Left colon (tissue), 2 donors: Measurements from ENCODE around the gene DLGAP1. TPM values are rescaled to one million over a fixed set of nuclear protein-coding genes. Genes with fewer than 3 reads are reported as not detected.

ENCODE experiments used
- ATAC-seq: fragments of 200-7000 bp; cut with Tn5 transposase; one replicate; pipeline ENCODE4 v1.9.1; 2020; ENCODE audit warnings: mild to moderate bottlenecking, moderate library complexity
- DNase-seq, 2 donors: peaks; one replicate each; pipeline ENCODE4 v3.0.0-alpha.2; 2020
- intact Hi-C, 2 donors: fragments of 100-400 bp; cut with DNase I in 1 of 2; cut with micrococcal nuclease in 1 of 2; formaldehyde crosslinking; loops; one replicate each; pipeline versions ENCODE4 v1.11.2 to v1.14.0; 2022; cut with DNase I, micrococcal nuclease
- total RNA-seq, 2 donors: library from RNA; stranded (reverse); fragmentation: NEBNext Ultra II Directional; extraction: Animal tissue kit (Norgen Biotek cat#: 25700); gene quantifications; one replicate each; pipeline ENCODE4 v1.2.1, GENCODE V29; 2021
- donor health status: DM: no; HTN: no; CAD: no.
- donor health status: DM: yes; HTN: yes; CAD: no.

Gene DLGAP1
- total RNA-seq, 2 donors from 2014 or later: 0.95 to 2.2 TPM

DNA sequence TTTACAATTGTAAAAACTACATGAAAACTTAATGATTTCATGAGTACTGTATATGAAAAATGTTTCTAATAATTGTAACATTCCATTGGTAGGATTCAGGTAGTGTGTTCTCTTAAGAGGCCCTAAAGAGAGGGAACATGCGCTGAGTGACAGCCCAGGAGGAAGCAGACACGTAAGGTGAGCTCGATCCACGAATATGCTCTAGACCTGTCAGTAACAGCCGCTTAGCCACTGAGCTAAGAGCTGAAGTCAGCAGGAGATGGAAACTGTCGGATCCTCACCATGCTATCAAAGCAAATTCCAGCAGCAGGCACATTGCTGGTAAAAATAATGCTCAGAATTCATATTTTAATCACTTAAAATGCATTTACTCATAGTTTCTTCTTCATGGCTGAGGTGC lies 658.7 kb downstream of the DLGAP1 start:
- ATAC-seq (no peak), DNase-seq (no peak)
- intact Hi-C loops: no loop called here

DNA sequence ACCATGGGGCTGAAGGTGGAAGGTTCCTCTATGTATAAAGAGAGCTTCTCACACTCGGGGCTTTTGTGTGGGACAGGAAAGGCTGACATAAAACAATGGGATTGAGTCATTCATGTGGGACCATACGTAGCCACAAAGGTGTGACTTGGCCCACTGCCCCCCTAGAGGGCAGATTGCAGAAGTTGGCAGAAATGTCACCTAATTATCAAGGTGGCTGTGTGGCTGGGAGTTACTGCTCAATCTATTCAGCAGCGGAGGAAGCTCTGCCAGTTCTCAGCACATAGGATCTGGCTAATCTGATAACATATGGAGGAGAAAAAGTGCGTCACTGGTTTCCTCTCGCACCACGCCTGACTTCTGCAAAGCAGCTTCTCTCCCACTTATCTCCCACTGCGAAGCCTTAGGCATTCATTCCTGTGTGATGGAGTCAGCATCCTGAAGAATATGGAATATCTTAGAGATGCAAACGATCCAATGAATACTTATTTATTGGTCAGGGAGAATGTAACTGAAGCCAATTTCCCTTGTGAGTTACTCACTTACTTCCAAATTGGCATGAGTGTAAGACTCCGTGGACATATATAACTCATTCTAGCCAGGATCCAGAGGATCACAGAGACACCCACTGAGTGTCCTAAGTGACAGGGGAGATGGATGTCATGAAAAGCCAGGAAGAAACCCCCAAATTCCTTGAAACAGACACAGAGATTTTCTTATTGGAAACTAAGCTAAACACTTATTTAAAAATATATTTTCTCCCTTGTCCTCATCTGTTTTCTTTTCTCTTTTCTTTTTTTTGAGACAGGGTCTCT lies 660.4 kb downstream of the DLGAP1 start:
- ATAC-seq (no peak), DNase-seq (no peak)
- intact Hi-C loops: no loop called here

DNA sequence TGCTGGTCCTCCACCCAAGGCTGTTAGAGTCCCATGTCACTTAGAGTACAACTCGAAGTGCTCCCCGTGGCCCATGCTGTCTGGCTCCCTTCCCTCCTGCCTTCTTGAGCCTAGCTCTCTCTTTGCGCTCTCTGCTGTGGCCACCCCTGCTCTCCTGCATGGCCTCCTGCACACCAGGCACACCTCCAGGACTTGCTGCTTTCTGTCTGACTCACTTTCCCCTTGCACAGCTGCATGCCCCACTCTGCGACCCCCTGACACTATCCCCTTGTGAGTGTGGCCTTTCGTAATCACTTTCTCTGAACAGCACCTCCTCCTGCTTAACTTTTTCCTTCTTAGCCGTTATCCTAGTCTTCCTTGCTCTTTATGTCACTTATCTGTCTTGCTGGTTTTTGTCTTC lies 661.6 kb downstream of the DLGAP1 start:
- no peak for ATAC-seq
- no peak for DNase-seq
- intact Hi-C loops: no loop called here

DNA sequence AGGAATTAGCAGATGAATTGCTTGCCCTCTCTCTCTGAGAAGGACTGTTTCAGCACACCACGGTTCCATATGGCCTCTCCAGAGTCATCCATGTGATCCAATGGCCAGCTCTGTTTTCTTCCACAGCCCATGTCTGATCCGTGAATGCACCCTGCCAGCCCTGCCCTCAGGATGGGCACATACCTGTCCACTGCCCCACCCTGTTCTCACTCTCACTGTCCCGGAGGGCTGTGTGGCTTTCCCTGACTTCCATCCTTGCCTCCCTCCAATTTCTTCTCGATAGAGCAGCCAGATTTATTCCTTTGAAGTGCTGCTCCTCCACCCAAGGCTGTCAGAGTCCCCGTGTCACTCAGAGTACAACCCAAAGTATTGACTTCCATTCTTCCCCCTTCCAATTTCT lies 662.0 kb downstream of the DLGAP1 start:
- intact Hi-C loops: no loop called here
- ATAC-seq (no peak), DNase-seq (no peak)

DNA sequence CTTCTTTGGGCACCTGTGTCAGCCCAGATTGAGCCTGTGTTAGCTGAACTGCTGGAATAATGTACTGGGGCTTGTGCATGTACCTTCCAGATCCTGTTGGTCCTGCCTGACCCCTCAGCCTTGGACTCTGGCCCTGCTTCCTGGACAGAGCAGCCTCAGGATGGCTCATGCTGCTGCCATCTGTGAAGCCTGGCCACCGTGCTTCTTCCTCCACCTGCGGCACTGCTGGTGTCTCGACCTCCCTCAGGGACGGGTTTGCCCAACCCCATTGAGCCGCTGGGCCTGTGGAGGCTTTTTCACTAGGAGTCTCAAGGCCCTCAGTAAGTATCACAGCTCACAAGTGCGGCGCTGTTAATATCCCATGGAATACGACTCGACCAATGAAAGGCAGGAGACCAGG lies 662.4 kb downstream of the DLGAP1 start:
- intact Hi-C loops: no loop called here
- ATAC-seq (no peak), DNase-seq (no peak)

DNA sequence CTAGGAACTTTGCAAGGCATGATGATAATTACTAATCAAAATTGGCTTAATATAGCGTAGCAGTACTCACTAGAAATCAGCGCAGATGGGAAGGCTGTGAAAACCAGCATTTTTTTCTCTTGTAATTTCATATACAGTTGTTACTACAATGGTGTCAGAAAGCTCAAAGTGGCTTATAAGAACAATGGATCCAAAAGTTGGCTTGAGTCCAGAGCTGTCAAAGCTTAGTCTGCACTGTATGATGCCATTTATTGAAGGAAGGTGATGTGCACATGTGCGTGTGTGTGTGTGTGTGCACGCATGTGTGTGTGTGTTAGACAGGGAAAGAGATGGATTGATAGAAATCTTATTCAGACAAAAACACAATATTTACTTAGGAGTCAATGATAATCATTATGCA lies 663.9 kb downstream of the DLGAP1 start:
- ATAC-seq (no peak), DNase-seq (no peak)
- intact Hi-C loops: no loop called here

DNA sequence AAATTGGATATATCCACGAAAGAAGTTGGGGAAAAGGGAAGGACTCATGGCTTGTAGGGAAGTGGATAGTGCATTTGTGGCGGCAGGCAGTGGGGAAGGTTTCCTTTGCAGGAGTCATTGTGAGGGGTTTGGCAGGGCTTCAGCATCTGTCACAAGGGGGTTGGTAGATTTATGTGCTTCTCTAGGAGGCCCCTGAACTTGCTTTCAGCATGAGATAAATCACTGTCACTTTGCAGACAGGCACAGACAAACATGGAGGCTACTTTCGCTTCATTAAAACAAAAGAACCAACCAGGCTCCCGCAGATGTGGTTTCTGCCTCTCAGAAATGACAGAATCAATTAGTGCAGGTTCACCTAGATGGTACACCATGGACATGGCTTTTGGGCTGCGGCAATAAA lies 664.4 kb downstream of the DLGAP1 start:
- intact Hi-C loops: no loop called here
- no peak for ATAC-seq
- no peak for DNase-seq

DNA sequence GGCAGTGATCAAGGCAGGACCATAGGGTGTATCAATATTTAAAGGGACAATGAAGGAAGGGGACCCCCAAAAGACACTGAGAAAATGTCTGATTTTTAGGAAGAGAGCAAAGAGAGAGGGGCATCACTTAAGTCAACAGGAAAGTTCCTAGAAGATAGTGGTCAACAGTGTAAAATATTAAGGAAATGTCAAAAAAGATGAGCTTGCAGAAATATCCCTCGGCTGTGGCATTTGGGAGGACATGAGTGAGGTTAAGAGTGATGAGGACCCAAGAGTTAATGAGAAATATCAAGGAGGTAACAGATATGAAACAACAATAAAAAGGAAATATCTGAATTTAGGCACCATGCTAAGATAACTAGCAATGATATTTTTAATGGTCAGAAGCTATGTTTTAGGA lies 665.6 kb downstream of the DLGAP1 start:
- ATAC-seq: no peak

DNA sequence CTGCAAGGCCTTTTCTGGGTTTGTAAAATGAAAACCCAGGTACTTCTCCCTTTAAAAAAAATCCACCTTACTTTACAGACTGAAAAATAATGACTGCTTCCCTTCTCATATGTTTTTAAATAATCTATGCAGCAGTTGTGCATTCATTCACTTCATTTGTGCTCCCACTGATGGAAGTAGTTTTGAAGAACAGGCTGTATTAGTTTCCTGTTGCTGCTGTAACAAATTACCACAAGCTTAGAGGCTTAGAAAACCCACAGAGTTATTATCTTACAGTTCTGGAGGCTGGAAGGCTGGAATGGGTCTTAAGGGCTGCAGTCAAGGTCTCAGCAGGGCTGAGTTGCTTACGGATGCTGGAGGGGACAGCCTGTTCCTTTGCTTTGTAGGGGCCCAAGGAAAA lies 670.2 kb downstream of the DLGAP1 start:
- intact Hi-C loops: no loop called here

More for the DNA sequence above, 665.6 kb downstream of the DLGAP1 start:
- DNase-seq: no peak
- intact Hi-C loops: no loop called here

DNA sequence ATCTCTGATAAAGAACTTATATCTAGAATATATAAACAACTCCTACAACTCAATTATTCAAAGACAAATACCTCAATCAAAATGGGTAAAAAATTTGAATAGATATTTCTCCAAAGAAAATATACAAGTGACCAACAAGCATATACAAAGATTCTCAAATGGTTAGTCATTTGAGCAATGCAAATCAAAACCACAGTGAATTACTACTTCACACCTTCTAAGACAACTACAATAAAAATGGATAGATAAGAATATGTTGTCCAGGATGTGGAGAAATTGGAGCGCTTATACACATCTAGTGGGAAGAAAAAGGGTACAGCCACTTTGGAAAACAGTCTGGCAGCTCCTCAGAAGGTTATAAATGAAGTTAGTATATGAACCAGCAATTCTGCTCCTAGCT lies 672.2 kb downstream of the DLGAP1 start:
- intact Hi-C loops: no loop called here
- DNase-seq: no peak
- ATAC-seq: no peak

More for the DNA sequence above, 670.2 kb downstream of the DLGAP1 start:
- ATAC-seq (no peak), DNase-seq (no peak)

DNA sequence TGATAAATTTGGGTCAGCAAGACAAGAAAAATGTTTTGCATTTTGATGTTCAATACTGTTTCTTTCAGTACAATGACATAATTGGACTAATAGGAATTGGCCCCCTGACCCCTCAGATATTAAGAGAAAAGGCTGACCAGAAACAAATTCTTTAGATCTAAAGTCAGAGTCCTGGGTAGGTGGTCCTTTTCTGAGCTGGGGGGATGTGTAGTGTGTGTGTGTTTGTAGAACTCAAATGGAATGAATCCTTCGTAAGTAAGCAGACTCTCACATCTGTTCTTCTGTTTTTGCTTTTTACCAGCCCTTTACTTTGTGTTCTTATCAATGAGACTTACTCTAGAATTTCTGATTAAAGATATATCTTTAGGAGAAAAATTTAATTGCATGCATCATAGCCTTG lies 677.4 kb downstream of the DLGAP1 start:
- no peak for DNase-seq
- no peak for ATAC-seq
- intact Hi-C loops: loop anchor here in 1 of 2 donors (10.0 kb wide), 1 partner anchor 97 kb away; no protein-coding TSS in a partner anchor

DNA sequence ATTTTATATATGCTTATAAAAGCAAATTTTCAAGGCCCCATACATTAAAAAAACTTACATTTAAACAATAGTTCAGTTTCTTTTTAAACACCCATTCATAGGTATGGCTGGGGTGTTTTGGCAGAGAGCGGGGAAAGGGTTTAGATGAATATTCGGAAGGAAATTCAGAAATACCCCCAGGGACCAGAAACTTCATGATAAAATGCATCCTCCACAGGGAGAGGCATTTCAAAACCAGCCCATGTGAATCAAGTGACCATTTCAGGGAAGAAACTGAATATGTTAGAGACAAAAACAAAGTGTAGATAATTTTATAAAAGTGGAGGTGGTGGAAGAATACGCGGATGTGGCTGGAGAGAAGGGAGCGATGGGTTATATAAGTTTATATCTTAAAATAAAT lies 678.0 kb downstream of the DLGAP1 start:
- ATAC-seq (no peak), DNase-seq (no peak)
- intact Hi-C loops: loop anchor here in 1 of 2 donors (10.0 kb wide), 1 partner anchor 98 kb away; no protein-coding TSS in a partner anchor

DNA sequence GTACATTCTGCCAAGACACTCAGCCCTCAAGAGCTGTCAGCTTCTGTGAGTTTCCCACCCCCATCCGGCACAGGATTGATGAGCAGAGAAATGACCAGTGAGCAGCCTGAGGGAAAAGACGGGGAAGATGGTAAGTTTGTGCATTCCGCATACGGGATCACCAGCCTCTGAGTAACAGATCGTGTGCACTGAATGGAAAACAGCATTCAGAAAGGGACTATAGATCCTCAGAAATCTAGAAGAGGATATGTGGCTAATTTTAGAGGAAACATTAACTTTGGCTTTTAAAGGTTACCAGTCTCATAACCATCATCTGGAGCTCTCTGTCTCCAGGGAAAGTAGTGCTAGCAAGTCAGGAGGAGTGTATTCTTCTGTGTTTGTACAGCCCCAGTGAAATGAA lies 679.1 kb downstream of the DLGAP1 start:
- no peak for ATAC-seq
- no peak for DNase-seq
- intact Hi-C loops: loop anchor here in 1 of 2 donors (10.0 kb wide), 1 partner anchor 99 kb away; no protein-coding TSS in a partner anchor

DNA sequence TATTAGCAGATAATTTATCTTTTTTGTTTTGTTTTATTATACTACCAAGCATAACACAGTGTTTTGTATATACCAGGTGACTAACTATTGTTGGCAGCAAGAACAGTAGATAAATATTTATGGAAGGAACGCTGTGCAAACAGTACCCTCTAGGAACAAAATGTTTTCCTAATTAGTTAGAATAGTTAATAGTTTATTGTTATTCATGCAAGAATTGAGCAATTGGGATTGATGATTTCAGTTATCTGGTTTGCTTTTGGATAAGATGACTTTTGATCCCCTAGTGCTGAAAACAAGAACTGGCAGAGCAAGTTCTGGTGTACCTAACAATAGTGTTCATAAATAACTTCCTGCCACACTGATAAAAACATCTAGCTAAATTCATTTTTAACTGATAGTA lies 681.8 kb downstream of the DLGAP1 start:
- DNase-seq (no peak), ATAC-seq (no peak)
- intact Hi-C loops: loop anchor here in 1 of 2 donors (5.0 to 10.0 kb wide), 2 partner anchors 101 to 224 kb away; no protein-coding TSS in a partner anchor

DNA sequence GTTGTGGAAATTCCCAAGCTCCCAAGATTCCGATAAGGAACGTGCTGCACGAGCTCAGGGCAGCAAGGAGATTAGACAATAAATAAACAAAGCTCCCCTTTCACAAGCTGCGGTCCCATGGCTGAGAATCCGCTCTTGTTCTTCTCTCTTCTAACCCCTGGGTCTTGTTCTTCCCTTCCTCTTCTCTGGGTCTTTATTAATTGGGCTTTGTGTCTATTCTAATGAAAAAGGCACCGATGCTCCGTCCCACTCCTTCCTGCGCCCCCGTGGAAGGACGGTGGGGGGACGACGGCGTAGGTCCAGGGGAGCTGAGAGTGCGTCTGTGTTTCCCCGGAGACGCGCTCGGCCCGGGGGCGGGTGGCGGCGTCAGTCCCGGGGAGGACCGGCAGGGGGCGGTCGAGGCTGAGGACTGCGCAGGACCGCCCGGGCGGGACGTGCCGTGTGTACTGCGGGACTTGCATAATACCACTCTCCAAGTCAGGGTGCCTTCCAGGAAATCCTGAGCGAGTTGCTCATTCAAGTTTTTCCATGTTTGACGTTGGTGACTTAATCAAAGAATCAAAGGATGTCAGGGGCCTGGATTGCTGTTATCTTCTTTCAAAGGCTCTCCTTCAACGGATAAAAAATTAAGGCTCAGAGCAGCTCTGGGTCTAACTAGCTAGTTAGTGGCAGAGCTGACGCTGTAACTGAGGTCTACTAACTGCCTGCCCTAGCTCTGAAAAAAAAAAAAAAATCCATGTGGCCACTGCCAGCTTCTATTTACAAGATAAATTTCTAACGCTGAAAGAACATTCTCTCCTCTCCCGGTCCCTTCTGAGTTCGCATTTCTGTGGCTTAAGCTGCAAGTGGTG lies 683.8 kb downstream of the DLGAP1 start:
- ATAC-seq: peak; percentile 99
- intact Hi-C loops: loop anchor here in 1 of 2 donors (5.0 to 10.0 kb wide), 2 partner anchors 103 to 226 kb away; no protein-coding TSS in a partner anchor
- DNase-seq: peak; percentile 78 to 85

DNA sequence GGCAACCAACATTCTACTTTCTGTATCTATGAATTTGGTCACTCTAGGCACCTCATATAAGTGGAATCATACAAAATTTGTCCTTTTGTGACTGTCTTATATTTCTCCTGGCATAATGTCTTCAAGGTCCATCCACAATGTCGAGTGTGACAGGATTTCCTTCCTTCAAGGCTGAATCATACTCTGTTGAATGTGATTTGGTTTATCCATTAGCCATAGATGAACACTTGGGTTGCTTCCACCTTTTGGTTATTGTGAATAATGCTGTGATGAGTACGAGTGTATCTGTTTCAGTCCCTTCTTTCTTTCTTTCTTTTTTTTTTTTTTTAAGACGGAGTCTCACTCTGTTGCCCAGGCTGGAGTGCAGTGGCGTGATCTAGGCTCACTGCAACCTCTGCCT lies 693.8 kb downstream of the DLGAP1 start:
- DNase-seq (no peak), ATAC-seq (no peak)
- intact Hi-C loops: loop anchor here in 1 of 2 donors (10.0 kb wide), 1 partner anchor 304 kb away; no protein-coding TSS in a partner anchor

DNA sequence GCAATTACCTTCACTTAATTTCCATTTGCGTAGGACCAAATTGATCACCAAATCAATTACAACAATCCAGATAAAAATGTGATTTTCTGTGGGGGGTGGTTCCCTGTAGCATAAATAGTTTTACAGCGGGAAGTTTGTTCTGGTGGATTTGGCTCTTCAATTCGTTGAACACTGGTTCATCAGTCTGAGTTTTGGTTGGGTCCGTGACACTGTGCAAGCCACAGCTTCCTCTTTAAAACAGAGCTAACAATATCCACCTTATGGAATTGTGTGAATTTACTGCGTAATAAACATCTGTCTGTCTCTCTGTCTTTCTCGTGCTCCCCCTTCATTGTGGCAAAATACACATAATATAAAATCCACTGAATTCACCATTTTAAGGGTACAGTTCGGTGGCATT lies 694.4 kb downstream of the DLGAP1 start:
- DNase-seq (no peak), ATAC-seq (no peak)
- intact Hi-C loops: loop anchor here in 1 of 2 donors (10.0 kb wide), 1 partner anchor 304 kb away; no protein-coding TSS in a partner anchor

DNA sequence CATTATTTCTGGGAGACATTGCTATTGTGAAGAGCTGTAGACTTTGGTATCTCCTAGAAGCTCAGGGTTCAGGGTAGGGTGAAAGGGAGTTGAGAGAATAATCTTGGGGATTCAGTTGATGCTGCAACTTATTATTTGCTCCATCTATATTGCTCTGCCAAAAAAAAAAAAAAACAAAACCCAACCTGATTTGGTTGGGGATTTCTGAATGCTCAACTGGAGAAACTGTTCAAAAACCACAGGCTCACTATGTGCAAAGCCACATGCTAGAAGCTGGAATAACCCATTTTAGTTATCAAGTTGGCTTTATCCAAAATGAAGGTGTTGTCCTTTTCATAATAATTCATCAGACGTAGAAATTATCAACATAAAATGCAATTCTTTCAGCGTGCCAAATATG lies 696.0 kb downstream of the DLGAP1 start:
- DNase-seq (no peak), ATAC-seq (no peak)
- intact Hi-C loops: no loop called here

DNA sequence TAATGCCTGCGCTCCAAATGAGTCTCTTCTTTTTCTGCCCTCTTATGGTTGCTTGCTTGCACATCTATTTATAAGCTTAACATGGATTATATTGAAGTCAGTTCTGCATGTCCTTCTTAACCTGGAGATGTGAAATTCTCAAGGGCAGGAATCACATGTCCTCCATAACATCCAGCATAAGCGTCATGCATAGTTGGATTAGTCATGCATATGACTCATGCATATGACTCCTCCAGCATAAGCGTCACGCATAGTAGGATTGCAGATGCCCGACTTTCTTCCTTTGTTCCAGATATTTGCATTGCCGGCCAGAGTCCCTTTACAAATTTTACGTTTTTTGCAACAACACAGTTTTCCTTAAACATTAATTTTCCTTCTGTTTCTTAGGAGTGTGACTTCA lies 696.6 kb downstream of the DLGAP1 start:
- no peak for ATAC-seq
- no peak for DNase-seq
- intact Hi-C loops: no loop called here

DNA sequence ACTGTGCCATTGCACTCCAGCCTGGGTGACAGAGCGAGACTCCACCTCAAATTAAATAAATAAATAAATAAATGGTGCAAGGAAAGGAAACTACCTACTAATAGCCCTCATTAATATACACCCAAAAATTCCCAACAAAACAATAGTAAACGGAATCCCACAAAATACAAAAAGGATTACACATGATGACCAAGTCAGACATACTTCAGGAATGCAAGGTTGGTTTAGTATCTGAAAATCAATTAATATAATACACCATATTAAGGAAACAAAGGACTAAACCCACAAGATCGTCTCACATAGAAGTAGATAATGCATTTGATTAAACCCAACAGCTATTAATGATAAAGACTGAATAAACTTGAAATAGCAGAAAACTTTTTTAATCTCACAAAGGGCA lies 697.7 kb downstream of the DLGAP1 start:
- no peak for DNase-seq
- no peak for ATAC-seq
- intact Hi-C loops: no loop called here
